H1 (cell line): ENCODE measurements around the gene RNMT. TPM values are rescaled to one million over a fixed set of nuclear protein-coding genes. Genes with fewer than 3 reads are reported as not detected.

ENCODE experiments used
- CTCF ChIA-PET: fragments of 300-600 bp; sonication (Branson Sonifier 250); formaldehyde crosslinking; loops from one replicate; lab custom pipeline; 2021; ENCODE audit not compliant: partially characterized antibody; lab: Charles Lee
- POLR2A ChIA-PET: fragments of 300-600 bp; sonication (Branson Sonifier 250); formaldehyde crosslinking; loops from one replicate; lab custom pipeline; 2021; ENCODE audit warnings: inconsistent platforms; ENCODE audit not compliant: partially characterized antibody; lab: Charles Lee
- DNase-seq, 2 experiments: peaks; one replicate each; pipeline versions ENCODE4 v3.0.0 to v3.0.0-alpha.2; 2010 to 2022; ENCODE audit warnings: low spot score in 2 of 2, low read depth in 1 of 2, mixed read lengths in 1 of 2
- FAIRE-seq: peaks from 2 replicates; lab custom pipeline; 2011; peaks lifted over from hg19 to GRCh38; lab: Jason Lieb, UNC
- H2AFZ ChIP-seq: 2 replicates; pipeline ENCODE4 v1.8.1; 2012; ENCODE audit warnings: low read length, inconsistent platforms
- H2AK5ac ChIP-seq: 2 replicates; pipeline ENCODE4 v1.6.1; 2013; ENCODE audit warnings: low read depth, low read length
- H2BK120ac ChIP-seq: replicated peaks from 2 replicates; pipeline ENCODE3; 2013; ENCODE audit warnings: low read depth, low read length, inconsistent platforms
- H2BK12ac ChIP-seq: 2 replicates; pipeline ENCODE4 v1.6.1; 2013; ENCODE audit warnings: low read depth, low read length
- H2BK15ac ChIP-seq: 2 replicates; pipeline ENCODE4 v1.6.1; 2013; ENCODE audit warnings: low read length
- H2BK20ac ChIP-seq: 2 replicates; pipeline ENCODE4 v1.6.1; 2013; ENCODE audit warnings: low read length
- H2BK5ac ChIP-seq: 2 replicates; pipeline ENCODE4 v1.6.1; 2013; ENCODE audit warnings: low read depth, low read length
- H3K14ac ChIP-seq: 2 replicates; pipeline ENCODE4 v1.6.1; 2013; ENCODE audit warnings: inconsistent platforms; ENCODE audit not compliant: insufficient read length
- H3K18ac ChIP-seq: 2 replicates; pipeline ENCODE4 v1.6.1; 2013; ENCODE audit warnings: low read length; ENCODE audit errors: extremely low read depth
- H3K23ac ChIP-seq: 2 replicates; pipeline ENCODE4 v1.6.1; 2013; ENCODE audit warnings: inconsistent platforms; ENCODE audit not compliant: insufficient read length
- H3K23me2 ChIP-seq: 2 replicates; pipeline ENCODE4 v1.6.1; 2013; ENCODE audit warnings: low read depth, low read length
- H3K27ac ChIP-seq: 2 replicates; pipeline ENCODE4 v1.6.1; 2011; ENCODE audit warnings: low read depth, low read length, inconsistent platforms
- H3K27me3 ChIP-seq, 4 experiments: replicated peaks in 1 of 4; 1 replicate in 1 of 4; 2 replicates in 3 of 4; pipeline versions ENCODE4 v1.6.1 to v1.8.1; 2011 to 2013; ENCODE audit warnings: low read length in 3 of 4, mild to moderate bottlenecking in 3 of 4, inconsistent platforms in 2 of 4, mixed read lengths in 2 of 4, moderate library complexity in 1 of 4; ENCODE audit not compliant: control insufficient read depth in 3 of 4, insufficient read depth in 3 of 4; ENCODE audit errors: extremely low read depth in 1 of 4
- H3K36me3 ChIP-seq, 4 experiments: 2 replicates each; pipeline versions ENCODE4 v1.6.1 to v1.8.1; 2011 to 2013; ENCODE audit warnings: mild to moderate bottlenecking in 4 of 4, low read length in 3 of 4, moderate library complexity in 2 of 4, control low read depth in 1 of 4, inconsistent platforms in 1 of 4; ENCODE audit not compliant: insufficient read depth in 4 of 4, control insufficient read depth in 2 of 4
- H3K4ac ChIP-seq: replicated peaks from 2 replicates; pipeline ENCODE3; 2013; ENCODE audit warnings: low read length, low read depth, mixed read lengths, inconsistent platforms; ENCODE audit not compliant: insufficient read length
- H3K4me1 ChIP-seq, 4 experiments: replicated peaks in 1 of 4; 1 replicate in 1 of 4; 2 replicates in 3 of 4; pipeline versions ENCODE4 v1.6.1 to v1.8.1; 2011 to 2013; ENCODE audit warnings: low read length in 3 of 4, inconsistent platforms in 2 of 4, mixed read lengths in 1 of 4; ENCODE audit not compliant: insufficient read depth in 4 of 4, control insufficient read depth in 3 of 4
- H3K4me2 ChIP-seq, 2 experiments: 2 replicates each; pipeline versions ENCODE4 v1.6.1 to v1.8.1; 2011 to 2013; ENCODE audit warnings: low read depth in 2 of 2, low read length in 2 of 2, control low read depth in 1 of 2, inconsistent platforms in 1 of 2, mild to moderate bottlenecking in 1 of 2; ENCODE audit not compliant: insufficient read depth in 1 of 2
- H3K4me3 ChIP-seq, 4 experiments: fragments of 200-600, 300-600 bp in 1 of 4; sonication (generic), shearing (Covaris generic), sonication (Bioruptor Twin) in 1 of 4; 2 replicates each; pipeline versions ENCODE4 v1.5.1 to v1.8.1; 2011 to 2016; ENCODE audit warnings: low read length in 4 of 4, low read depth in 3 of 4, control low read depth in 2 of 4, inconsistent platforms in 2 of 4, mild to moderate bottlenecking in 2 of 4, mixed read lengths in 1 of 4, moderate library complexity in 1 of 4; ENCODE audit not compliant: insufficient read depth in 2 of 4; ENCODE audit errors: extremely low read depth in 1 of 4
- H3K56ac ChIP-seq: replicated peaks from 2 replicates; pipeline ENCODE3; 2013; ENCODE audit warnings: low read depth, mild to moderate bottlenecking, mixed read lengths, low read length, inconsistent platforms; ENCODE audit not compliant: insufficient read length
- H3K79me1 ChIP-seq: 2 replicates; pipeline ENCODE4 v1.6.1; 2013; ENCODE audit warnings: low read depth, low read length, control low read depth
- H3K79me2 ChIP-seq, 2 experiments: 2 replicates each; pipeline versions ENCODE4 v1.6.1 to v1.8.1; 2012 to 2013; ENCODE audit warnings: low read length in 2 of 2, mild to moderate bottlenecking in 2 of 2, inconsistent platforms in 1 of 2; ENCODE audit not compliant: insufficient read depth in 2 of 2, control insufficient read depth in 1 of 2
- H3K9ac ChIP-seq, 4 experiments: replicated peaks in 1 of 4; 1 replicate in 1 of 4; 2 replicates in 3 of 4; pipeline versions ENCODE4 v1.6.1 to v1.8.1; 2011 to 2013; ENCODE audit warnings: low read depth in 3 of 4, low read length in 3 of 4, control low read depth in 2 of 4, mild to moderate bottlenecking in 2 of 4, moderate library complexity in 2 of 4, inconsistent platforms in 1 of 4; ENCODE audit errors: extremely low read depth in 1 of 4
- H3K9me3 ChIP-seq, 2 experiments: 2 replicates each; pipeline versions ENCODE4 v1.6.1 to v1.8.1; 2012 to 2013; ENCODE audit warnings: mild to moderate bottlenecking in 2 of 2, moderate library complexity in 2 of 2, control low read depth in 1 of 2, inconsistent platforms in 1 of 2, low read depth in 1 of 2, low read length in 1 of 2, mixed read lengths in 1 of 2; ENCODE audit not compliant: insufficient read depth in 2 of 2
- H4K20me1 ChIP-seq, 2 experiments: replicated peaks in 1 of 2; 2 replicates each; pipeline versions ENCODE3 to v1.8.1; 2011 to 2013; ENCODE audit warnings: inconsistent platforms in 2 of 2, low read length in 2 of 2, mild to moderate bottlenecking in 1 of 2; ENCODE audit not compliant: insufficient read depth in 2 of 2, control insufficient read depth in 1 of 2
- H4K5ac ChIP-seq: 2 replicates; pipeline ENCODE4 v1.6.1; 2013; ENCODE audit warnings: low read length, low read depth, mixed read lengths, inconsistent platforms; ENCODE audit not compliant: insufficient read length
- H4K8ac ChIP-seq: 2 replicates; pipeline ENCODE4 v1.8.0; 2013; ENCODE audit warnings: mild to moderate bottlenecking, moderate library complexity, low read length, inconsistent platforms; ENCODE audit not compliant: insufficient read depth; ENCODE audit errors: extremely low read depth
- H4K91ac ChIP-seq: replicated peaks from 2 replicates; pipeline ENCODE3; 2013; ENCODE audit warnings: low read length, mixed read lengths, inconsistent platforms; ENCODE audit not compliant: insufficient read length
- ATF2 ChIP-seq: IDR thresholded peaks from 2 replicates; pipeline ENCODE4 v1.6.1; 2012; ENCODE audit warnings: low read length, inconsistent platforms
- CHD1 ChIP-seq: IDR thresholded peaks from 2 replicates; pipeline ENCODE4 v1.6.1; 2012; ENCODE audit warnings: low read depth, low read length, improper control_type of control experiment
- JUN ChIP-seq: IDR thresholded peaks from 2 replicates; pipeline ENCODE4 v1.6.1; 2011; ENCODE audit warnings: low read depth, mild to moderate bottlenecking, improper control_type of control experiment, low read length
- JUND ChIP-seq: IDR thresholded peaks from 2 replicates; pipeline ENCODE4 v1.6.1; 2011; ENCODE audit warnings: mild to moderate bottlenecking, improper control_type of control experiment, low read length
- KDM4A ChIP-seq: IDR thresholded peaks from one replicate; pipeline ENCODE4 v1.7.1; 2012; ENCODE audit warnings: low read depth, mild to moderate bottlenecking, moderate library complexity, low read length, inconsistent platforms; ENCODE audit not compliant: severe bottlenecking
- SIRT6 ChIP-seq: IDR thresholded peaks from one replicate; pipeline ENCODE4 v1.7.1; 2012; ENCODE audit warnings: low read length, inconsistent platforms
- TBP ChIP-seq: IDR thresholded peaks from 2 replicates; pipeline ENCODE4 v1.6.1; 2011; ENCODE audit warnings: low read depth, low read length, improper control_type of control experiment
- TCF12 ChIP-seq: IDR thresholded peaks from 2 replicates; pipeline ENCODE4 v1.6.1; 2011; ENCODE audit warnings: low read depth, mild to moderate bottlenecking, low read length
- TEAD4 ChIP-seq: IDR thresholded peaks from 2 replicates; pipeline ENCODE4 v1.6.1; 2012; ENCODE audit warnings: low read depth, low read length, inconsistent platforms, mixed read lengths
- WGBS, 2 experiments: shearing (Covaris generic) in 1 of 2; methylation state at CpG; one replicate each; pipeline versions ENCODE4 v1.1.6 to v1.1.7; 2013 to 2015; ENCODE audit warnings: low lambda C conversion rate in 2 of 2, mixed read lengths in 2 of 2, inconsistent platforms in 1 of 2, low coverage in 1 of 2, missing lambda C conversion rate in 1 of 2; ENCODE audit not compliant: insufficient replicate concordance in 2 of 2, insufficient coverage in 1 of 2, insufficient read length in 1 of 2; ENCODE audit errors: extremely low coverage in 1 of 2, missing lambda C conversion rate in 1 of 2; 5-methylcytosine and 5-hydroxymethylcytosine counted together
- polyA plus RNA-seq, 7 experiments: library from polyadenylated mRNA; depleted of rRNA in 3 of 7; stranded (reverse) in 5 of 7; unstranded in 2 of 7; fragments of >200 nt in 5 of 7; fragments of 200-250 nt in 2 of 7; gene quantifications; 1 replicate in 5 of 7; 2 replicates in 1 of 7; 4 replicates in 1 of 7; pipeline versions ENCODE4 v1.2.1 to v1.2.3, GENCODE V29; 2011 to 2013; ENCODE audit warnings: missing spikeins in 2 of 7, mixed read lengths in 2 of 7
- total RNA-seq: library from RNA; stranded (reverse); fragmentation: NEBNext Ultra II Directional; extraction: Animal tissue kit (Norgen Biotek cat#: 25700); gene quantifications from 2 replicates; pipeline ENCODE4 v1.2.1, GENCODE V29; 2021
- TF ChIP-seq, protein P1 (sequence below): IDR thresholded peaks from 2 replicates; pipeline ENCODE4 v1.6.1; 2012; ENCODE audit warnings: inconsistent platforms

RNMT gene
- total and polyA plus RNA-seq, 2 of the 8 experiments (the other 6 are each of a cell fraction or from before 2014, with no cell fraction given): 25.3 to 63.5 TPM

DNA sequence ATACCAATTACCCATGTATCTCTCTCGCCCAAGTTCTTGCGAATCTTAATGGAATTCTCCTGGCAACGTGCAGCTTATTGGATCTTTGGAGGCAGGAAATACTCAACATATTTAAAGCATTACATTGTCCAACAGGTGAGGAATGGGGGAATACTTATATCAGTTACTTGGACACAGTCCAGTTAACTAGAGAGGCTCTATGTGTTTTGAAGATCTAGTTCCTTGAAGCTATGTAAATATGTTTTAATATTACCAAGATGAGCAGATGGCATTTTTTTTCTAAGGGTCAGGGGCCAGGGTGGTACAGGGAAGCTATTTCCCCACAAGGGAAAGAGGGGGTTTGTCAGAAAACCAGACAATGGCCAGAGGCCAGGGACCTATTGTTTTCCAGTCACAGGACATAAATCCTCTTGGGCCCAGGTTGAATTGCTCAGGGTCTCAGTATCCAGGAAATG lies 70.7 kb downstream of the RNMT start:
- no peak overlapping the region for H2BK12ac ChIP-seq
- H4K8ac ChIP-seq: no peak overlapping the region
- H3K79me2 ChIP-seq: no peaks in the 10 kb centered on the region
- H3K23me2 ChIP-seq: no peaks in the 10 kb centered on the region; the same call in 1 of the 2 replicates
- H3K18ac ChIP-seq: no peak overlapping the region
- H3K36me3 ChIP-seq: no peaks in the 10 kb centered on the region
- H4K20me1 ChIP-seq: no peaks in the 10 kb centered on the region
- H3K4ac ChIP-seq: no peak overlapping the region
- no peak overlapping the region for H2BK15ac ChIP-seq
- no peak overlapping the region for H2BK5ac ChIP-seq
- peaks cover 2 to 11% (median 9%) of the 10 kb centered on the region in 4 experiments for H3K4me1 ChIP-seq
- FAIRE-seq (no peak), DNase-seq (no peak)
- H4K91ac ChIP-seq: no peak overlapping the region
- H3K27me3 ChIP-seq: peaks cover 0 to 11% (median 3%) of the 10 kb centered on the region in 4 experiments; a peak in 2 of 7 replicates
- CTCF ChIA-PET: interaction anchor here (1.0 to 3.3 kb wide), 4 partner anchors 16 to 240 kb away, joined by 3 to 14 read pairs (median 4); no protein-coding TSS in a partner anchor
- H3K27ac ChIP-seq: no peak overlapping the region
- no peak overlapping the region for H3K9ac ChIP-seq
- H4K5ac ChIP-seq: no peak overlapping the region
- H2AK5ac ChIP-seq: no peak overlapping the region
- 93% methylated on average over 3 of the region's 3 CpGs; no CpG with 5 or more reads in 1 of the 2 experiments for WGBS, 2 experiments
- no peak overlapping the region for H2BK120ac ChIP-seq
- no peaks in the 10 kb centered on the region for H3K79me1 ChIP-seq
- POLR2A ChIA-PET: interaction anchor here (1.1 to 1.7 kb wide), 2 partner anchors 11 to 70 kb away, joined by 3 to 5 read pairs; partner anchors contain the start of genes FAM210A and RNMT
- no peak overlapping the region for H3K4me3 ChIP-seq
- no peak overlapping the region for H3K14ac ChIP-seq
- H3K4me2 ChIP-seq: no peak overlapping the region
- 0 out of 2 replicates have a peak overlapping the region, but pooled peaks have one; percentile 9 for H2BK20ac ChIP-seq
- H2AFZ ChIP-seq: no peak overlapping the region
- H3K9me3 ChIP-seq: no peaks in the 10 kb centered on the region
- H3K56ac ChIP-seq: no peak overlapping the region
- no peak overlapping the region for H3K23ac ChIP-seq
- TF ChIP-seq, protein P1, sequence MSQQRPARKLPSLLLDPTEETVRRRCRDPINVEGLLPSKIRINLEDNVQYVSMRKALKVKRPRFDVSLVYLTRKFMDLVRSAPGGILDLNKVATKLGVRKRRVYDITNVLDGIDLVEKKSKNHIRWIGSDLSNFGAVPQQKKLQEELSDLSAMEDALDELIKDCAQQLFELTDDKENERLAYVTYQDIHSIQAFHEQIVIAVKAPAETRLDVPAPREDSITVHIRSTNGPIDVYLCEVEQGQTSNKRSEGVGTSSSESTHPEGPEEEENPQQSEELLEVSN: no peak
- TF ChIP-seq TBP: no peak
- TF ChIP-seq JUND: no peak
- no peak for TF ChIP-seq JUN
- TF ChIP-seq SIRT6: no peak
- TF ChIP-seq TEAD4: no peak
- no peak for TF ChIP-seq CHD1
- TF ChIP-seq TCF12: no peak
- no peak for TF ChIP-seq ATF2
- no peak for TF ChIP-seq KDM4A
